Fibroblast of the aortic adventitia (primary cell): ENCODE measurements around the gene PCDH19. TPM values are rescaled to one million over a fixed set of nuclear protein-coding genes. Genes with fewer than 3 reads are reported as not detected.

Experiments used
- DNase-seq: peaks from one replicate; pipeline ENCODE4 v3.0.0-alpha.2; 2010; ENCODE audit warnings: low read depth
- H3K4me3 ChIP-seq: 2 replicates; pipeline ENCODE4 v1.5.1; 2011; ENCODE audit warnings: low read depth, mild to moderate bottlenecking, control low read depth, low read length, moderate library complexity
- total RNA-seq: library from RNA; depleted of rRNA; stranded (reverse); fragments of >200 nt; gene quantifications from 2 replicates; pipeline ENCODE4 v1.2.3, GENCODE V29; 2012; ENCODE audit warnings: low replicate concordance
- TF ChIP-seq, protein P1 (sequence below): IDR thresholded peaks from 2 replicates; pipeline ENCODE4 v1.5.1; 2011; ENCODE audit warnings: mild to moderate bottlenecking, low read length, control low read depth, inconsistent platforms; ENCODE audit not compliant: insufficient read depth

Gene PCDH19
- total RNA-seq, 1 donor = 0.09 TPM

- H3K4me3 ChIP-seq = no peak overlapping the region
- DNase-seq = no peak
- TF ChIP-seq, protein P1, sequence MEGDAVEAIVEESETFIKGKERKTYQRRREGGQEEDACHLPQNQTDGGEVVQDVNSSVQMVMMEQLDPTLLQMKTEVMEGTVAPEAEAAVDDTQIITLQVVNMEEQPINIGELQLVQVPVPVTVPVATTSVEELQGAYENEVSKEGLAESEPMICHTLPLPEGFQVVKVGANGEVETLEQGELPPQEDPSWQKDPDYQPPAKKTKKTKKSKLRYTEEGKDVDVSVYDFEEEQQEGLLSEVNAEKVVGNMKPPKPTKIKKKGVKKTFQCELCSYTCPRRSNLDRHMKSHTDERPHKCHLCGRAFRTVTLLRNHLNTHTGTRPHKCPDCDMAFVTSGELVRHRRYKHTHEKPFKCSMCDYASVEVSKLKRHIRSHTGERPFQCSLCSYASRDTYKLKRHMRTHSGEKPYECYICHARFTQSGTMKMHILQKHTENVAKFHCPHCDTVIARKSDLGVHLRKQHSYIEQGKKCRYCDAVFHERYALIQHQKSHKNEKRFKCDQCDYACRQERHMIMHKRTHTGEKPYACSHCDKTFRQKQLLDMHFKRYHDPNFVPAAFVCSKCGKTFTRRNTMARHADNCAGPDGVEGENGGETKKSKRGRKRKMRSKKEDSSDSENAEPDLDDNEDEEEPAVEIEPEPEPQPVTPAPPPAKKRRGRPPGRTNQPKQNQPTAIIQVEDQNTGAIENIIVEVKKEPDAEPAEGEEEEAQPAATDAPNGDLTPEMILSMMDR = no peak
Observed at GRCh38 chrX:100435726-100436125, 25.7 kb upstream of the PCDH19 start.

GRCh38 chrX:100424012-100424411, 13.9 kb upstream of the PCDH19 start:
- TF ChIP-seq, protein P1 = peak; percentile 5
- DNase-seq = no peak
- no peak overlapping the region for H3K4me3 ChIP-seq

- TF ChIP-seq, protein P1 = no peak
Observed at GRCh38 chrX:100418556-100418955, 8.5 kb upstream of the PCDH19 start.

GRCh38 chrX:100417681-100418080, 7.6 kb upstream of the PCDH19 start:
- DNase-seq = no peak
- TF ChIP-seq, protein P1 = no peak
- no peak overlapping the region for H3K4me3 ChIP-seq

More at GRCh38 chrX:100418556-100418955, 8.5 kb upstream of the PCDH19 start:
- H3K4me3 ChIP-seq = no peak overlapping the region
- no peak for DNase-seq

GRCh38 chrX:100413229-100413628, 3.2 kb upstream of the PCDH19 start:
- H3K4me3 ChIP-seq = no peak overlapping the region
- TF ChIP-seq, protein P1 = peak; percentile 50
- DNase-seq = peak; percentile 64

- H3K4me3 ChIP-seq = no peak overlapping the region
- DNase-seq = no peak
- TF ChIP-seq, protein P1 = no peak
Observed at GRCh38 chrX:100411802-100412715, 2.0 kb upstream of the PCDH19 start.
